Measurements from ENCODE around the gene SHQ1.

Gene SHQ1

GRCh38 chr3:72847282-72847681 lies 963 bp downstream of the SHQ1 start:
- DNase-seq (ENCODE audit: low read depth in 2 of 2) = no peak
- TF ChIP-seq CTCF (IDR thresholded peaks at IDR 0.05; ENCODE audit: low read depth, low read length) = no peak
- H3K4me3 ChIP-seq (replicated peaks in 1 of 2; ENCODE audit: low read depth in 2 of 2, low read length in 2 of 2) = peak overlapping the region; percentile 72 to 99

- DNase-seq (ENCODE audit: low read depth in 2 of 2) = no peak
- TF ChIP-seq CTCF (IDR thresholded peaks at IDR 0.05; ENCODE audit: low read depth, low read length) = no peak
- H3K4me3 ChIP-seq (replicated peaks in 1 of 2; ENCODE audit: low read depth in 2 of 2, low read length in 2 of 2) = no peak overlapping the region
Observed at GRCh38 chr3:72846166-72846565, 2.1 kb downstream of the SHQ1 start.

- TF ChIP-seq CTCF (IDR thresholded peaks at IDR 0.05; ENCODE audit: low read depth, low read length) = no peak
- DNase-seq (ENCODE audit: low read depth in 2 of 2) = peak in 1 of 2 donors; percentile 37
- no peak overlapping the region for H3K4me3 ChIP-seq (replicated peaks in 1 of 2; ENCODE audit: low read depth in 2 of 2, low read length in 2 of 2)
Observed at GRCh38 chr3:72844436-72844993, 3.7 kb downstream of the SHQ1 start.

GRCh38 chr3:72839057-72839456 lies 9.2 kb downstream of the SHQ1 start:
- DNase-seq (ENCODE audit: low read depth in 2 of 2) = no peak
- H3K4me3 ChIP-seq (replicated peaks in 1 of 2; ENCODE audit: low read depth in 2 of 2, low read length in 2 of 2) = no peak overlapping the region
- TF ChIP-seq CTCF (IDR thresholded peaks at IDR 0.05; ENCODE audit: low read depth, low read length) = no peak

- no peak overlapping the region for H3K4me3 ChIP-seq (replicated peaks in 1 of 2; ENCODE audit: low read depth in 2 of 2, low read length in 2 of 2)
- peak in 1 of 2 donors; percentile 51 for DNase-seq (ENCODE audit: low read depth in 2 of 2)
- TF ChIP-seq CTCF (IDR thresholded peaks at IDR 0.05; ENCODE audit: low read depth, low read length) = no peak
Observed at GRCh38 chr3:72836923-72837322, 11.3 kb downstream of the SHQ1 start.

GRCh38 chr3:72836416-72836815 lies 11.8 kb downstream of the SHQ1 start:
- TF ChIP-seq CTCF (IDR thresholded peaks at IDR 0.05; ENCODE audit: low read depth, low read length) = no peak
- DNase-seq (ENCODE audit: low read depth in 2 of 2) = no peak

More at GRCh38 chr3:72836416-72836815, 11.8 kb downstream of the SHQ1 start:
- no peak overlapping the region for H3K4me3 ChIP-seq (replicated peaks in 1 of 2; ENCODE audit: low read depth in 2 of 2, low read length in 2 of 2)
